Stimulated activated CD4-positive, alpha-beta T cell treated with anti-CD3 and anti-CD28 coated beads, Interleukin-15, amount 100 ng/mL, for 48 hours (primary cell): ENCODE data around the gene PRXL2B.

Experiments
- DNase-seq, 2 donors: peaks; one replicate each; pipeline ENCODE4 v3.0.0-alpha.2; 2020; ENCODE audit warnings: low read depth in 2 of 2

The PRXL2B gene

DNA sequence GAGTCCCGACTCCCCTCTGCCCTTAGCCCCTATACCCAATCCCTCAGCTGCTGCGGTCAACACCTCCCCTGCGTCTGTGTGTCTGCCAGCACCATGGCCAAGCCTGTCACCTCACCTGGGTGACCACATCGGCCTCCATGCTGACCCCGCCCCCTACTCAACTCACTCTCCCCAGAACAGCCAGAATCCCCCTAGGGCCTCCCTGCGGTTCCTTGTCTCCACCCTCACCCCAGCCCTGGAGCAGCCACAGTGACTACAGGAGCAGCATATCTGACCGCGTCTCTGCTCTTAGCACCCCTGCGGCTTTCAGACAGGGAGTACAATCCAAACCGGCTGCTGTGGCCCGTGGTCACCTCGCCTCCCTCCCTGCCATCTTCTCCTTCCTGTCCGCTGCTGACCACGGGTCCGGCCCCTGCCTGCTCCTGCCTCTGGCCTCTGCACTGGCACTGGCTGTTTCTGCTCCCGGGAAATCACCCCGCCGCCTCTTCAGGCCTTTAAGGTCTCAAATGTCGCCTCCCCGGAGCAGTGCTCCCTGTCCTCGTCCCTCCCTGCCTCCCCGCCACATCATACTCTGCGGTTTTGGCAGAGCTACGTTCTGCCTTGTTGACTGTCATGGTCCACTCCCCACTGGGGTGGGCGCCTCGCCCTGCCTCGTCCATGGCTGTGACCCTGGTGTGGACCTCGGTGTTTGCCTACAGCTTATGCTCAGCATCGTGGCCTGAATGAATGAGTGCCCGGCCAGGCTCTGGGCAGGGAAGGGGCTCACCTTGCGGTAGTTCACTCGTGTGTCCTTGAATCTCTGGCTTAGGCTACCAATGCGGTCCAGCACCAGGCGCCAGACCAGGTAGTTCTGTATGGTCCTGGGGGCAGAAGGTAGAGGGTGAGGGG lies 11.1 kb downstream of the PRXL2B start:
- DNase-seq, result no peak

DNA sequence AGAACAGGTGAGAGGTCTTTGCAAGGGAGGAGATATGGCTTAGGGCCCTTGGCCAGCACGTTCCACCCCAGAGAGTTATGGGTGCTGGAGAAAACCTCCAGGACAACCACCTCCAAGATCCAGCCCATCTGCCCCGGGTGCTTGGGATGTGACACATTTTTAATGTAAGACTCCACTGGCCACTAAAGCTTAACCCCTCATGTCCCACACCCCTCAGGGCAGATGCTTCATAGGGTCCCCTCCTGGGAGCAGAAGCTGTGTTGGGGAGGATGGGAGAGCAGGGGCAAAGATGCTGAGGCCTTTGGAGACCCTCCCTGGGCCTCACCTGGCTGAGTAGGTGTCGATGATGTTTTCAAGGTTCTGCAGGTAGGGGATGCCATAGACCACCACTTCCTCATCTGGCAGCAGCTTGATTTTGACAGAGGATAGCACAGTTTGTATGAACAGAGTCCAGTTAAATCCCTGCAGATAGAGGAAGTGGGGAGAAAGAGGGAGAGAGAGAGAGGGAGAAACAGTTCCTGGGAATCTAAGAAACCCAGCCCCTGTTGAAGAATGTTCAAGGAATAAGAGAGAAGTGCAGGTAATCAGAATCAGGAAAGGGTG lies 11.9 kb downstream of the PRXL2B start:
- no peak for DNase-seq

DNA sequence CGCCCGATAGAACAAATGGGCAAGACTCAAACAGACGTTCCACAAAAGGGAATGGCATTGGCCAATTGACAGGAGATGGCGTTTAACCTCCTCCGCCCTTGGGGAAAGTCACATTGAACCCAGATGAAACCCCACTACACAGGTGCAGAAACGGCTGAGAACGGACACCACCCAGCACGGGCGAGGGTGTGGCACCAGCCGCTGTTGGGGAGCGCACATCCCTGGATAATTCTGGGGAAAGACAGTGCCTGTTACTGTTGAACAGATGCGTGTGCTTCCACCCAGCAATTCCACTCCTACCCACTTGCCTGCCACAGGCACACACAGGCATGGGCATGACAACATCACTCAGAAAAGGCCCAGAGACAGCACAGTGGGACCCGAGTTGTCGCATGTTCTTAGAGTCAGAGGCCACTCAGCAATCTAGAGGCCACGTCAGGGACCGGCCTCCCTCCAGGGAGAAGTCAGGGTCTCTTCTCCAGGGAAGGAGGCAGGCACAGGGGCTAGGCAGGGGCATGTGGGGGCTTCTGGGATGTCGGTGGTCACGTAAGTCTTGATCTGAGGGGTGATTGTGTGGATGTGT lies 15.2 kb downstream of the PRXL2B start:
- DNase-seq, result no peak

- DNase-seq, result no peak
Measured at GRCh38 chr1:2602311-2602835, 15.8 kb downstream of the PRXL2B start.

GRCh38 chr1:2602866-2603520 lies 16.4 kb downstream of the PRXL2B start:
- no peak for DNase-seq

GRCh38 chr1:2603521-2604155 lies 17.1 kb downstream of the PRXL2B start:
- no peak for DNase-seq

DNA sequence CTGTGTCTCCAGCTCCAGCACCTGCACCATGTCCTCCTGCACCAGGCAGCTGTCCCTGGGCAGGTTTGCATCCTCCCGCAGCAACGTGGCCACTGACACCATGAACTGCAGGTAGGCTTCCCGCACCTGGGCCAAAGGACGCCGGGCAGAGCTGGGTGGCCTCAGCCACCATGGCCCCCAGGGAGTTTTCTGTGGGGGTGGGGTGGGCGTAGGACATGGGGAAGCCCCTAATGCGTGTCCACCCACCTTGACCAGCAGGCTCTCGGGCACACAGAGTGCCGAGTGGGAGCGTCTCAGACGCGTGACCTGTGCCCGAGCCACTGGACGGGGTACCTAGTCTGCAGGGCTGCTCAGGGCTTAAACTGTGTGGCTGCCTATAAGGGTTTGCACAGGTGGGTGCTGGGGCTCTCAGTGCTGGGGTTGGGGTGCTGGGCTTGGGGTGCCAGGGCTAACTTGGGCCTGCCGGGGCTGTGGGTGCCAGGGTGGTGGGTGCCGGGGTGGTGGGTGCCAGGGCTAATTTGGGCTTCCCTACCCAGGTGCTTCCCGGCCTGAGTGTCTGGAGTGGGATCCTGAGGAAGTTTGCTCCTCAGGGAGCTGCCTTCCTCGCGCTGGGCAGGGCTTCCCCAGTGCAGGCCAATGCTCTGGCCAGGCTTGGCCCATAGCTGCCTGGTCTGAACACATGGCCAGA lies 17.7 kb downstream of the PRXL2B start:
- DNase-seq, result no peak

GRCh38 chr1:2604844-2605508 lies 18.4 kb downstream of the PRXL2B start:
- no peak for DNase-seq

- DNase-seq, result no peak
Measured at GRCh38 chr1:2605509-2606395, 19.2 kb downstream of the PRXL2B start.

- no peak for DNase-seq
Measured at GRCh38 chr1:2606396-2606880, 19.9 kb downstream of the PRXL2B start.

DNA sequence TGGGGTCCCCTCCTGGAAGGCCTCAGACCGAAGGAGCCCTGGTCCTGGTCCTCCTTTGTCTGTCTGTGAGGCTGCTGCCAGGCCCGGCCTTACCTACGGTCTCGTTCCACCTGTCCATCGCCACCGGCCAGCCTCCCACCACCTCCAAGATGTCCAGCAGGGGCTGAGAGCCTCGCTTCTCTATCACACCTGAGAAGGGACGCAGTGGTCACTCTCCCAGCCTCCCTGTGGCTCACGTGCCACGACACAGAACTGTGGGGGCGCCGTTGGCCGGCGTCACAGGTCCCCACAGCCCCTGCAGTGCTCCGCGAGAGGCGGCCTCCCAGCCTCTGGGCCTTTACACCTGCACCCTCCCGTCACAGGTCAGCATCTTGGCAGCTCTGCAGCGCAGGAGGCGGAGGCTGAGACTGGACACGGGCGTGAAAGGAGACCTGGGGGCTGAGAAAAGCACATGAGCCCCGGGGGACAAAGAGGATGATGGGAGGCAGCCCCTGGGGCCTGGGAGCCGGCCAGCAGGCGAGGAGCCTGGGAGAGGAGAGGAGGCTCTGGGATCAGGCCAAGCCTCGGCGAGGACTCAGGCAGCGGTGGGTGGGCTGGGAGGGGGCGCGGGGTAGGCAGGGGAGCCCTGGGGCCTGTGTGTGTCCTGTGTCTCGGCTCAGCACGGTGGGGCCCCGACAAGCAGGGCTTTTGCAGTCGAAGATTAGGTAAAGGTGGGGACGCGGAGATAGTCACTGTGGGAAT lies 20.5 kb downstream of the PRXL2B start:
- no peak for DNase-seq

DNA sequence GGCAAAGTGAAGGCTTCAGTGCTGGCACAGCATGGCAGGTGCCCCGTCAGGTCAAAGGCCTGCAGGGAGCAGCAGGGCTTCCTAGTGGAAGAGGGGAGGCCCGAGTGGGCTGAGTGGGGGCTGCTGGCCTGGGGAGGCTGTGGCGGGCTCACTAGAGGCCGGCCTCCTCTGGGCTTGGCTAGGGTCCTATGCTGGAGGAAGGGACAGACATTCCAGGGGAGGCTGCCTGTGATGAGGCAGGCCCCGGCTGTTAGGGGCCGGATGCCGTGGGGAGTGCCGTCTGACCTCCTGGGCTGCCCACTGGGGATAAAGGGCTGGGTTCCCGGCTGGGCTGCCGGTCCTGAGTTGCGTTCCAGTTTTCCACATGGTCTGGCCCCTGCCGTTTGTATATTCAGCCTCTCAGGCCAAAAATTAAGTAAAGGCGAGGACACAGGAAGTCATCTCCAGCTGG lies 21.1 kb downstream of the PRXL2B start:
- no peak for DNase-seq

DNA sequence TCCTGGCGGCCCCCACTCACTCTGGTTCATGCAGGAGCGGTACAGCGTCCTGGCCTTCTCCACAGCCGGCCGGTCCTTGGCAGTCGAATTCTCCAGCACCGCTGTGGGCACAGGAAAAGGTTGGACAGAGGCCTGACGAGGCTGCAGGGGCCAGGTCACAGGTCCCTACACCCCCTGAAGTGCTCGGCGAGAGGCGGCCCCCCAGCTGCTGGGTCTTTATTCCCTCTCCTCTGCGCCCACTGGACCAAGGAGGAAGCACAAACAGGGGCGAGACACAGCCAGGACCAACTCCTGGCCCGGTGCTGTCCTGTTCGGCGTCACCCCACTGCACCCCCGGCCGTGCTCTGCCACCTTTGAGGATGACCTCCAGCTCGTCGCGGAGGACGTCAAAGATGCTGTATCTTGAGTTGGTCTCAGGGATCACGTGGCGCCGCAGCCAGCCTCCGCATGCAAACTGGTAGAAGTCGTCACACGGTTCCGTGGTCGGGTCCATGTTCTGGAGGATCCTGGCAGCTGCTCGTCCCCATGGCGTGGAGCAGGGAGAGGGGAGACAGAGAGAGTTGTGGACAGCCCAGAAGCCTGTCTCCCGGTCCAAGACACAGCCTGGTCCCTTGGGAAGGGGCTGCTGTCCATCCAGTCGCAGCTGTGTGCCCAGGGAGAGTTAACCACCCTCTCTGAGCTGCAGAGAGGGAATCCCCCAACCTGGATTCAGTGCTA lies 22.9 kb downstream of the PRXL2B start:
- DNase-seq, result no peak

DNA sequence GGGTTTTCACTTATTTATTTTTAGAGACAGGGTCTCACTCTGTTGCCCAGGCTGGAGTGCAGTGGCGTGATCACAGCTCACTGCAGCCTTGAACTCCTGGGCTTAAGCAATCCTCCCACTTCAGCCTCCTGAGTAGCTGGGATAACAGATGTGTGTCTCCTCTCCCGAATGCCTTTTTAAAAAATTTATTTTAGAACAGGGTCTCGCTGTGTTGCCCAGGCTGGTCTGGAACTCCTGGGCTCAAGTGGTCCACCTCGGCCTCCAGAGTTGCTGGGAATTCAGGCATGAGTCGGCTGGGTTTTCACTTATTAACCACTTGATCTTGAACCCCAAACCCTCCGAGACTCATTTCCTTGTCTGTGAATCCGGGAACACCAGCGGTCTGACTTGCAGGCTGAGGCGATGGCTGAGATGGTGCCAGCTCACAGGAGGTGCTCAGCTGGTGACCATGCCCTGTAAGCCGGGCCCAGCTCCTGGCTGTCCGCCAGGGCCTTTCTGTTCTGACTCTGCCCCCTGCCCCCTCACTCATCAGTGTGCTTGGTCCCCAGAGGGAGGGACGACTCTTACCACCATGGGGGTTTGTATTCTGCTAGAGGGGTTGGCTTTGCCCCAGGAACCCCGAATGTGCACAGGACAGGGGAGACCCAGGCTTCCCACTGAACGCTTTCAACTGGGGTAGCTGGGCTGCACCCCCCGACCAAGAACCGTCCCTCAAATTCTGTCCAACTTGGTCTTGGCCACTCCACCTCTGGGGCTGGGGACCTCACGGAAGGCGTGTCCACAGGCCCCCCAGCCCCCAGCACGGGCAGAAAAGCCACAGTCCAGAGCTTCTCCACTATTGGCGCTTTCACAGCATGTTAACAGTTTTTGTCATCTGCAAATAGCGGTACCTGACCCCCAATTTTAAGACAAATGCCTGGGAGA lies 23.7 kb downstream of the PRXL2B start:
- DNase-seq, result no peak

- DNase-seq, result peak in 1 of 2 donors; percentile 25
Measured at GRCh38 chr1:2611031-2611501, 24.5 kb downstream of the PRXL2B start.

- no peak for DNase-seq
Measured at GRCh38 chr1:2611621-2612437, 25.3 kb downstream of the PRXL2B start.
